Mesothelial cell of epicardium (in vitro differentiated cells): Measurements from ENCODE around the gene TMEM201. TPM values are rescaled to one million over a fixed set of nuclear protein-coding genes. Genes with fewer than 3 reads are reported as not detected.

Experiments
- DNase-seq, 2 experiments: peaks; one replicate each; pipeline ENCODE4 v3.0.0; 2021; ENCODE audit warnings: low spot score in 2 of 2; ENCODE audit not compliant: unreplicated experiment in 2 of 2
- H3K27ac Mint-ChIP-seq: 2 replicates; pipeline ENCODE4 v1.8.0; 2021; ENCODE audit warnings: mixed read lengths
- H3K27me3 Mint-ChIP-seq: 2 replicates; pipeline ENCODE4 v1.8.0; 2021; ENCODE audit warnings: low read depth, mixed read lengths
- H3K36me3 Mint-ChIP-seq: 2 replicates; pipeline ENCODE4 v1.8.0; 2021; ENCODE audit warnings: mixed read lengths
- H3K4me1 Mint-ChIP-seq: 2 replicates; pipeline ENCODE4 v1.8.0; 2021; ENCODE audit warnings: mixed read lengths
- H3K4me3 Mint-ChIP-seq: 2 replicates; pipeline ENCODE4 v1.8.0; 2021; ENCODE audit warnings: mild to moderate bottlenecking, moderate library complexity, mixed read lengths
- H3K9me3 Mint-ChIP-seq: 2 replicates; pipeline ENCODE4 v1.8.0; 2021; ENCODE audit warnings: mixed read lengths
- CTCF ChIP-seq: fragments of 200-600 bp; sonication (generic); IDR thresholded peaks from one replicate; pipeline ENCODE4 v1.5.0; 2021; ENCODE audit warnings: antibody characterized with exemption; ENCODE audit not compliant: unreplicated experiment
- total RNA-seq: library from RNA; stranded (reverse); gene quantifications from 3 replicates; pipeline ENCODE4 v1.2.1, GENCODE V29; 2021

Gene TMEM201
- total RNA-seq, 1 donor from 2014 or later: 31.8 TPM

- Mint-ChIP-seq H3K36me3 (no peaks in the 10 kb centered on the region), H3K27me3 (no peaks in the 10 kb centered on the region), H3K4me1 (no peaks in the 10 kb centered on the region), H3K4me3 (no peak overlapping the region), H3K9me3 (no peaks in the 10 kb centered on the region), H3K27ac (no peak overlapping the region)
- TF ChIP-seq CTCF: no peak
- DNase-seq: no peak
Observed at GRCh38 chr1:9603766-9604753, 15.3 kb downstream of the TMEM201 start.

GRCh38 chr1:9604836-9605235 lies 16.1 kb downstream of the TMEM201 start:
- Mint-ChIP-seq H3K27me3 (no peaks in the 10 kb centered on the region), H3K36me3 (no peaks in the 10 kb centered on the region), H3K27ac (no peak overlapping the region), H3K4me1 (no peaks in the 10 kb centered on the region), H3K4me3 (no peak overlapping the region), H3K9me3 (no peaks in the 10 kb centered on the region)
- no peak for TF ChIP-seq CTCF
- DNase-seq: no peak

GRCh38 chr1:9605946-9606455 lies 17.3 kb downstream of the TMEM201 start:
- Mint-ChIP-seq H3K36me3 (peaks cover 2% of the 10 kb centered on the region), H3K27ac (no peak overlapping the region), H3K27me3 (no peaks in the 10 kb centered on the region), H3K4me1 (no peaks in the 10 kb centered on the region), H3K4me3 (no peak overlapping the region), H3K9me3 (no peaks in the 10 kb centered on the region)
- DNase-seq: no peak
- no peak for TF ChIP-seq CTCF

DNA sequence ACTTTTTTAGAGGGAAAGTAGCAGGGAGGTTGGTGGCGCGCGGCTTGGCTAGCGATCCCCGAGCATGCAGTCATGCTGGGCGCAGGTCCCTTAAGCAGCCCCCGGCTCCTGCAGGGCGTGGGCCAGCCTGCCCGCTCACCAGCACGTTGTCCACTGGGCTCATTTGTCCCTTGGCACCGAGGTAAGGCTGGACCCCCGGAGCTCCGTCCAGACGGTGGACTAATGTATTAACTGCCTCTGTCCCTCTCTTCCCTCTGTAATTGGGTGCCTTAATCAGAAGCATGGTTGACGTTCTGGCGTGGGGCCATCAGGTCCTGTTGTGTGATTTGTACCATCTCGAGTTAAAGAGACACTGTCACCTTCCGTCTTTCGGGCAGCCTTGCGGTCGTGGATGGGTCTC lies 17.7 kb downstream of the TMEM201 start:
- Mint-ChIP-seq H3K4me3 (no peak overlapping the region), H3K36me3 (peaks cover 2% of the 10 kb centered on the region), H3K9me3 (no peaks in the 10 kb centered on the region), H3K4me1 (no peaks in the 10 kb centered on the region), H3K27ac (no peak overlapping the region), H3K27me3 (no peaks in the 10 kb centered on the region)
- DNase-seq: no peak
- no peak for TF ChIP-seq CTCF

- Mint-ChIP-seq H3K4me1 (no peaks in the 10 kb centered on the region), H3K27me3 (no peaks in the 10 kb centered on the region), H3K4me3 (no peak overlapping the region), H3K27ac (no peak overlapping the region), H3K9me3 (no peaks in the 10 kb centered on the region), H3K36me3 (peaks cover 2% of the 10 kb centered on the region)
- TF ChIP-seq CTCF: no peak
- DNase-seq: no peak
Observed at GRCh38 chr1:9606948-9607347, 18.2 kb downstream of the TMEM201 start.
